Prostate gland (tissue), 2 donors: ENCODE data around the gene NHLH1.

ENCODE experiments used
- CTCF ChIP-seq, 4 experiments: fragments of 200-600 bp in 2 of 4; fragments of 450-650 bp in 2 of 4; sonication (generic) in 2 of 4; IDR thresholded peaks; 1 replicate in 3 of 4; 2 replicates in 1 of 4; pipeline ENCODE4 v1.5.1; 2016 to 2019; ENCODE audit warnings: antibody characterized with exemption in 4 of 4, mild to moderate bottlenecking in 2 of 4, moderate library complexity in 2 of 4
- POLR2A ChIP-seq: fragments of 450-650 bp; IDR thresholded peaks from one replicate; pipeline ENCODE4 v1.6.1; 2016; ENCODE audit warnings: antibody characterized with exemption, mild to moderate bottlenecking

GRCh38 chr1:160369087-160369486, 2.2 kb downstream of the NHLH1 start:
- no peak for TF ChIP-seq CTCF (IDR thresholded peaks at IDR 0.05)
- TF ChIP-seq POLR2A = no peak
